Stimulated activated CD4-positive, alpha-beta T cell treated with anti-CD3 and anti-CD28 coated beads, Interleukin-1b, Interleukin-23, amount 100 ng/mL, for 4 hours (primary cell): Measurements from ENCODE around the gene DDAH2.

Experiments
- DNase-seq, 2 donors: peaks; one replicate each; pipeline ENCODE4 v3.0.0-alpha.2; 2020; ENCODE audit warnings: low read depth in 2 of 2

Gene DDAH2

DNA sequence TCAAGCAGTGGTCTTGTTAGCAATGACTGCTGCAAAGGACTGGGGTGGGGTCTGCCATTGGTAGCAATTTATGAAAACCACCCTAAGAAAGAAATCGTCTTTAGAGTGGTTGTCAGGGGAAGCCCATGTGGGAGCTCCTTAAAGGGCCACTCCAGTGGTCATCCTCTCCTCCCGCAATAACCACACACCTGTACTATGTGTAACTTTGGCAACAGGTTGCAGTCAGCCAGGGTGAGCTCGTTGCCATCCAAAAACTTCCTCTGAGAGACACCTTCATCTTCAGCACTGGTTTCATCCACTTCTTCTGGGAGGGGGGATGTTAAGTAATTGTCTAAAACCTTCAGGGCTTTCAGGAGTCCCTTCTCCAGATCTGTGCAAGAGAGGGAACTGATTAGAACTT lies 2.9 kb upstream of the DDAH2 start:
- DNase-seq, result no peak

DNA sequence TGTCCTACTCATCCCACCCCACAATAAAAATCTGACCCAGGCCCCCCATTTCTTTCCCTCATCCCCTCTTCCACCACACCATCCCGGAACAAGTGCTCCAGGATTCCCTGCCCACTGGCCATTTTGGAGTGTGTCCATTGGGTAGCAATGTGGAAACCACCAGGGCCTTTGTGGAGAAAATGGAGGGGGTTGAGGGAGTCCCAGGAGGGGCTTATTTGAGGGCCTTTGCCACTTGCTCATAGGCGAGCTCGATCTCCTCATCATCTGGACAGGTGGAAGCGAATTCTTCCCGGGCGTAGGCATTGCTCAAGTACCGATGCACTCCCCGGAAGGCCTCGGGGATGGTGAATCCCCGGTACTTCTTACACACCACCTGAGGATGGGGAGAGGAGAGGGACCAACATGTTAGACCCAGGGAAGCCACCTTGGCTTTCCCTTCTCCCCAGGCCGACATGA lies 1.6 kb upstream of the DDAH2 start:
- no peak for DNase-seq

DNA sequence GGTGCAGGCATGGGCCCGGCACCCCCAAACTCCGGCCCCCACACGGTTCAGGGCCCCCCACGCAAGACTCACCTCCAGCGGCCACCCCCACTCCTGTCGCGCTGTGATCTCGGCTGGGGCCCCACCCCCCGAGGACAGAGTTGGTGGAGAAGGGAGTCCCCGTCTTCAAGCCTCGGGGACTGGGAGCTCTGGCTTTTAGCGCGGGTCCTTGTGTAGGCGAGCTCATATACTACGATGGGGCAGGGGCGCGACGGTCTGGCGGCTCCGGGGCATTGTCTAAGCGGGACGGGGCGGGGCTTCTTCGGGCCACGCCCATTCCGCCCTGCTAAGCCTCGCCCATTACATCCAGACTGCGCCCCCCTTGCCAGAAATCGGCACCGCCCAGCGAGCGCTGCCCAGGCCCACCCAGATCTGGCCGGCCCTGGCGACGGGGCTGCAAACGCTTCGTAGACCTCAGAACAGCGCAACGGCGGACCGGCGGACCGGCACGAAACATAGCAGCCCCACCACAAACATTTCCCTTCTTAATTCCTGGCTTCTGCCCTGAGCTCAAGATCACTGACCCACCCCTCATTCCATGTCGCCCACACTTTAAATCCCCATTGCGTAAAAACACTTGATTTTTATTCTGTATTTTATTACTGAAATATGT lies 1.0 kb upstream of the DDAH2 start:
- peak; percentile 50 to 58 for DNase-seq

DNA sequence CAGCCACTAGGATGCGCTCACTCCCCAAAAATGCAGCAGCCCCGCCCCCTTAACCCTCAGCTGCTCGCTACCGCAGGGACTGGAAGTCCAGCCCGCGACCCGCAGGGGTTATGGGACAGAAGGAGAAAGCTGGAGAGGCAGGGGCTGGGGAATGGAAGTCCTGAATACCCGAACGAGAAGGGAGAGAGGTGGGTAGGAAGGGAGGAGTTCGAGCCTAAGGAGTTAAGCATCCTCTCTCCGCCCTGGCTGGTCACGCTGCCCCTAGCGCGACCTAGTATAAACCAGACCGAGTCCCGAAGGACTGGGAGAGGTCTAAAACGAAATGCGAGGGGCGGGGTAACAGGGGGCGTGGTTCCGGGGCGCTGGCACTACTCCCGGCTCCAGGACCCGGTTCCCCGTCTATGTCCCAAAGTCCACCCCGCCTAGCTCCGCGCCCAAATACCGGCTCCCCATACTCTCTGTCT lies 448 bp upstream of the DDAH2 start:
- peak; percentile 70 to 72 for DNase-seq

DNA sequence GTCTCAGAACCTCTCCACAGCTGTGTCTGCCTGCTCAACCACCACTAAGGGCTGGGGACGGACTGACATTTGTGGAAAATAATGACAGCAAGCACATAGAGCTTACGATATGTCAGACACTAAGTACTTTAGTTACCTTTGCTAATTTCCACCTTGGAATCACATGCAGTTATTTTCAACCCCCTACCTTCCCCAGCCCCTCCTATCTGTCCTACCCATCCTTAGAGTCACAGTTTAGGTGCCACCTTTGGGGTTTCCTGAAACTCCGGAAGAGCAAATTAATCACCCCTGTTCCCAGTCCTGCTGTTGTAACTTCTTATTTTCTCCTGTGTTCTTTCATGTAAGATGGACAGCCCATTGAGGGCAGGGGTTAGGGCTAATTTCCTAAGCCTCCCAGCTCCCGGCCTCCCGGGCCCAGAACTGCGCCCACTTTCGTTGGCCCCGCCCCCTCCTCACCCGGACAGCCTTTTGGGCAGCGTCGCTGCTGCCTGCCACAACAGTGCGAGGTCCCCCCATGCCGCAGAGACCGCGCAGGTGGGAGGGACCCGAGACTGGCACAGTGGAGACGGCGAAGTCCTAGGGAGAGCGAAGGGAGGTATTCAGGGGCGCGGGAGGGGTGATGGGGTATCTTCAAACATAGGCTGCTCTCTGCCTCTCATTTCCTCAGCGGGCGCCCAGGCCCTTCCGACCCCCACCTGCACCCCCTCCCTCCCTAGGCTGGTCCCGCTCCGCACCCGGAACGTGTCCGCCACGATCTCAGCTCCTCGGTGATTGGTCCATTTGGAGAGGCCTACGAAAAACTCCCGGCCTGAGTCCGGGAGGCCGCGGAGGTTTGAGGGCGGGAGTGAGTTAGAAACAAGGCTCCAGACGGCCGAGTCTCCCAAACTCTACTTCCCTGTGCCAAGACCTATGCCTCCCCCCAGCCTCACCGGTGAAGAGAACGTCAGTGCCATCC lies 1.1 kb downstream of the DDAH2 start:
- no peak for DNase-seq

DNA sequence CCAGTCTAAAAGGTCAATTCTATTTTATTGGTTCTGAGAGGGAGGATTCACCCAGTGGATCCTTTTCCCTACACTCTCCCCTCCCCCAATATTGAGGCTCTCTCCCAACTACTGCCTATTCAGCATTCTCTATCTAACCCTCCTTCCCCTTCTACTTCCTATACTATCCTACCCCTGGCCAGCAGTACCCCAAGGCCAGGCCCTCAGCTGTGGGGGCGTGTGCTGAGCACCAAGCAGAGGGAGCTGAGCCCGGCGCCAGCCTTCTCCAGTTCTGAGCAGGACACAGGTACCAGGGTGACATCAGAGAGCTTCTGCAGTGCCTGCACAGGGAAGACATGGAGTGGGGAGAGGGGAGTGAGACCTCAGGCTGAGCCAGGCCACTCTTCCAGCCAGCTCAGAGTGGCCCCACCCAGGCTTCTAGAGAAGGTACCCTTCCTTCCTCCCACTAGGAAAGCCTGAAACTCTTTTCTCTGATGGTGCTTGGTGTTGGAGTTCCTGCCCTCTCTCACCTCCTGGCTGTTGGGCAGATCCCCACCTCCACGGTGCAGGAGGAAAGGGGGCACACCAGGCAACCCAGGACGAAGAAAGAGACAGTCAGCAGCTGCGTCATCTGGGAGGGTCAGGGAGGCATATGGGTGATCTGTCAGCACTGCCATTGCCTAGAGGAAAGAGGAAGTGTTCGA lies 1.9 kb downstream of the DDAH2 start:
- no peak for DNase-seq

DNA sequence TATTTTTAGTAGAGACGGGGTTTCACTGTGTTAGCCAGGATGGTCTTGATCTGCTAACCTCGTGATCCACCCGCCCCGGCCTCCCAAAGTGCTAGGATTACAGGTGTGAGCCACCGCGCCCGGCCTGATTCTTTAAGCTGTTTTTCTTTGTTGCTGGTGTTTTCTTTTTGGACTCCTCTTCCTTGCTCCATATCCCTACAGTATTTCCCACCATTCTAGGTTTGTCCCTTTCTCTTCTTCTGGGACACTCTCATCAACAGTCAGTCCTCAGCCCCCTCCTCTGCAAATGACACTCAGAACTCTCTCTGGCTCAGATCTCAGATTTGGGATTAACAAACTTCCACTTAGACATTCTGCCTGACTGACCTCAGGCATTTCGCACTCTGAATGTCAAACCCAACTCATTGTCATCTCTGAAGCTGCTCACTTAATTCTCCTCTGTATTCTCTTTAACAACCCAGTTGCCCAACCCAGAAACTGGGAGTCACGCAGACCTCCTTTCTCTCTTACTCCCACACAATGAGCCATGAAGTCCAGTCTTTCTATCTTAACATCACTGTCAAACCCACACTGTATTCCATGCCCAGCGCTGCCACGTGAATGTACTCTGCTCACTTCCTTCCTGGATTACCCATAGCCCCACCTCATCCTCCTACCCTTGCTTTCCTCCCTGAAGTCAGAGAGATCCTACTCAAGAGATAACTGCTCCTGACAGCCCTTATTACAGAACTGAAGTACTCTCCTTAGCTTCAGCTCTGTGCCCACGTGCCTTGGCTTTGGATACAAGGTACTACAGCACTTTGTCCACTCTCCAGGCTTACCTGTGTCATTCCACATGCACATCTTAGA lies 3.4 kb downstream of the DDAH2 start:
- DNase-seq, result no peak

DNA sequence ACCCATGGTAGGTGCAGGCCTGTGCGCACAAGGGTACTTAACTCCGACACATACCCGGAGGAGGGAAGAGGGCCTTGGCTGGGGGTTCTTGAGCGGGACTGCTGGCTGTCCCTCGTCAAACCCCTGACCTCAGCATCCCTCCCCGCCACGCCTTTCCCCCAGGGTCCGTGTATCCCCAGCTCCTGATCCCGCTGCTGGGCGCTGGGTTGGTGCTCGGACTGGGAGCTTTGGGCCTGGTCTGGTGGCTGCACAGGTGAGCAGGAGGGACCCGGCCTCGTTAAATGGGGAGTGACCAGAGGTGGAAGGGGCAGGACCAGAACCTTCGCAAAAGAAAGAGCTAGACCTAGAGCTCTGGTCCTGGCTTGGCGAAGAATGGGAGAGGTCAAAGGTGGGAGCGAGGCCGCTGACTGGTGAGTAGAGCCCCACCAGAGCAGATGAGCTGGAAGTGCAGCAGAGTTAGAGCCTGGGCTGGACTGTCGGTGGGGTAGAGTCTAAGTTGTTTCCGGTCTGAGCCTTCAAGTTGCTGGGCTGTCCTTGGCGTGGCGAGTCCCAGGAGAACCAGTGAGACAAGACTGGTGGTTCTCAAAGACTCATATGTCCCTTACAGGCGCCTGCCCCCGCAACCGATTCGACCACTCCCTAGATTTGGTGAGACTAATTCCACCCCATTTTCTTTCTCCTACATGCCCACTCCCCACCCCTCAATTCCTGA lies 5.0 kb downstream of the DDAH2 start:
- DNase-seq, result no peak

DNA sequence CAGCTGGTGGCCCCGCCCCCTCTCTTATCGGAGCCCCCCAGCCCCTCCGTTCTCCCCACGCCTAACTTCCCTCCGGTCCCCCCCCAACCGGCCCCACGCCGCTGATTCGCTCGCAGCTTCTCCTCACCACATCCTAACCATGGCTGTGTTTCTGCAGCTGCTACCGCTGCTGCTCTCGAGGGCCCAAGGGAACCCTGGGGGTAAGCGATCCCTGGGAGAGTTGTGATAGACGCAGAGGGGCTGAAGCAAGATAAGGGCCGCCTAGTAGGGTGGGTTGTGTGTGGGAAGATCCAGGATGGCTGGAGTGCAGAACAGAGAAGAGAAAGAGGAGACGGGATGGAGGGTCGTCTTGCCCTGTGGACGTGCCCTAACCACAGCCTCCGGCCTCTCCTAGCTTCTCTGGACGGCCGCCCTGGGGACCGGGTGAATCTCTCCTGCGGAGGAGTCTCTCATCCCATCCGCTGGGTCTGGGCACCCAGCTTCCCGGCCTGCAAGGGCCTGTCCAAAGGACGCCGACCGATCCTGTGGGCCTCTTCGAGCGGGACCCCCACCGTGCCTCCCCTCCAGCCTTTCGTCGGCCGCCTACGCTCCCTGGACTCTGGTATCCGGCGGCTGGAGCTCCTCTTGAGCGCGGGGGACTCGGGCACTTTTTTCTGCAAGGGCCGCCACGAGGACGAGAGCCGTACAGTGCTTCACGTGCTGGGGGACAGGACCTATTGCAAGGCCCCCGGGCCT lies 5.7 kb downstream of the DDAH2 start, which contains the start of gene MPIG6B:
Gene MPIG6B, plus strand, starts transcription at position 129 of the 735 bp plus-strand sequence. Its CDS starts 11 bp downstream, at position 140.
- DNase-seq, result no peak

DNA sequence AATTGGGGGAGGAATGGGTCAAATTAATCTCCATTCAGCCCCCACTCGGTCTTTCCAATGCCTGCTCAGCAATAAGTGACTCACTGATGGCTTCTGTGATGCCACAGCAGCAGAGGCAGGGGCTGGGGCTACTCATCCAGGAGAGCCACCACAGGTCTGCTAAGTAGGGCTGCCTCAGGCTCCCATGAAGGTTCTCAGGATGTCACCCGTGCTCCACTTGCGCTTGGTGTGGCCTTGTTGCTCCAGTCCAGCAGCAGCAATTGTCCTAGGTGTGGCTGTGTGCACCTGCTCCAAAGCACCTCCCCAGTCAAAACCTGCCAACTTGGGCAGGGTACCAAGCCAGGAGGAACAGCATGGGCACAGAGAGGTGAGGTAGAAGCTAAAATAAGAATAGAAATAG lies 6.9 kb downstream of the DDAH2 start:
- DNase-seq, result no peak

DNA sequence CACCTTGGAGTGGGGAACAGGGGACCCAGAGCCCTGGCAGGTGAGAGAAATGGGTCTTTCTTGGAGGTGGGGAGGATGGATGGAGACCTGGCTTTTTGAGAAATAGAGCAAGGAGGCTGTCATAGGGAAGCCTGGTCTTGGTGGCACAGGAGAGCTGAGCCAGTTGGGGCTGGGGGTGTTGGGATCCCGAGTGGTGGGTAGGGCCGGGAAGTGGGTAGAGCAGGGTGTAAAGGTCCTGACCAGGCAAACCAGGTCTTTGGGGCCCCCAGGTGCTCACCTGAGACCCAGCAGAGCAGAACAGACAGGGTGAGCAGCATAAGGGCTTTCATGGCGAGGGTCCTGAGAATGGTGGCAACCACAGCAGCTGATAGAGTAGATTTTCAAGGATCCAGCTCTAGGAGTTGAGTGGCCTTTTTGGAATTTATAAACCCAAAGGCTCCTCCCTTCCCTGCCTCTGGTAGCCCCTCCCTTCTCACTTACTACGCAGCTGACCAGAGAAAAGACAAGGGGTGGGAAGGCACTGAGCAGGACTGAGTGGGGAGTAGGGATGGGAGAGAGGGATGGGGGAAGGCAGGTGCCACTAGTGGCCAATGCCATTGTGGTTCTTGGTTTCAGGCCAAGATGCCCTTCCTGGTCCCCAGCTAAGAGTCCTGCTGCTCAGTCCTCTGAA lies 7.6 kb downstream of the DDAH2 start, which contains the start of gene LY6G6C:
Gene LY6G6C, minus strand, starts transcription at position 396 of the 670 bp plus-strand sequence. Its CDS starts 67 bp downstream, at position 329.
- no peak for DNase-seq

DNA sequence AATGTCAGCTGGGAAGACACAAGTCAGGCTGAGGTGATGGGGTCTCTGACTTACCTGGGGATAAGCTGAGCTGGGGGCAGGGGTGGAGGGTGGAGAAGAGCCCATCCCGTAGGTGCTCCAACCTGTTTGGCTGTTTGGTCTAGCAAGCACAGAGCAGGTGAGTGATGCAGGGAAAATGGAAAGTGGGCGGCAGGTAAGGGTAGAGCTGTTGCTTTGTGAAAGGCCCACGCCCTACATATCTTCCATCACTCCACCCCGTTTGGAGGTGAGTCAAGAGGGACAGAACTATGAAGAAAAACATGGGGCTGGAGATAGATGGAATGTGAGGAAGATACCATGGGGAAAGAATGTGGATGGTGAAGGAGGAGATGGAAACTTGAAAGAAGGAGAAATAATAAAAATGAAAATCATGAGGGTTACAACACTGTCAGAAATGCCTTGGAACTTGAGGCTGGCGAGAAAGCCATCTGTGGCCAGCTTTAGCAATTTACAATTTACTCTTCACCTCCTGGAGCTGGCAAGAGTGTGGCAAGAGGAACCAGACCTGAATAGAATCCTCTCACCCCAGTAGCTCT lies 8.8 kb downstream of the DDAH2 start:
- no peak for DNase-seq

DNA sequence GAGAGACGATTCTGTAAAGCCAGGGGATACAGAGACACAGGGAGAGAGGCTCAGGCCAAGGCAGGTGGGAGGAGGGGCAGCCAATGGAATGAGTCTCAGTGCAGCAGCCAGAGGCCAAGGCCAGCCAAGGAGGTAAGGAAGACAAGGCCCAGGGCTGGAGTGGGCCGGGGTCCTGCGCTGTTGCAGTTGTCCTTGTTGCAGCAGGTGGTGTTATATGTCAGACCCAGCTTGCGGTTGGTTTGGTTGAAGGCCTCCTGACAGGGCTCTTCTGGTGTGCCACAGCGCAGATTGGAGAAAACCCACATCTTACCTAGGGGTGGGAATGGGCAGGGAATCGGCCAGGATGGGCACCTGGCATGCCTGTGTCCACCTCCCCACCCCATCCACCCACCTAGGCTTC lies 10.1 kb downstream of the DDAH2 start:
- no peak for DNase-seq

DNA sequence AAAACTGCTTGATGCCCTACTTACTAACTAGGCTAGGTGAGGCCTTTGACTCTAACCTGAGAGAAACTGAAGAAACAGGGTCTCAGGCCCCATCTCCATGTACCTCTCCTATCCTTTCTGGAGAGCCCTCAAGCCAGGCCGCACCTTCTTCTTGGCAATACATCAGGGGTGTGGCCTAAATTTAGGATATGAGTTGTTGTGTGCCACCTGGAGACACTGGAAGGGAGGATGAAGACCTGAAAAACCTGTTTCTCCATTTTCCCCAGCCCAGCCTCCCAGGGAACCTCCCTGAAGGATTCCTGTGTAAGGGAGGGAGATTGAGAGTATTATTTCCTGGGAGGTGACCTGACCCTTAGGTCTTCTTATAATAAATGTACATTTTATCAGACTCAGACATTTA lies 10.8 kb downstream of the DDAH2 start:
- no peak for DNase-seq

DNA sequence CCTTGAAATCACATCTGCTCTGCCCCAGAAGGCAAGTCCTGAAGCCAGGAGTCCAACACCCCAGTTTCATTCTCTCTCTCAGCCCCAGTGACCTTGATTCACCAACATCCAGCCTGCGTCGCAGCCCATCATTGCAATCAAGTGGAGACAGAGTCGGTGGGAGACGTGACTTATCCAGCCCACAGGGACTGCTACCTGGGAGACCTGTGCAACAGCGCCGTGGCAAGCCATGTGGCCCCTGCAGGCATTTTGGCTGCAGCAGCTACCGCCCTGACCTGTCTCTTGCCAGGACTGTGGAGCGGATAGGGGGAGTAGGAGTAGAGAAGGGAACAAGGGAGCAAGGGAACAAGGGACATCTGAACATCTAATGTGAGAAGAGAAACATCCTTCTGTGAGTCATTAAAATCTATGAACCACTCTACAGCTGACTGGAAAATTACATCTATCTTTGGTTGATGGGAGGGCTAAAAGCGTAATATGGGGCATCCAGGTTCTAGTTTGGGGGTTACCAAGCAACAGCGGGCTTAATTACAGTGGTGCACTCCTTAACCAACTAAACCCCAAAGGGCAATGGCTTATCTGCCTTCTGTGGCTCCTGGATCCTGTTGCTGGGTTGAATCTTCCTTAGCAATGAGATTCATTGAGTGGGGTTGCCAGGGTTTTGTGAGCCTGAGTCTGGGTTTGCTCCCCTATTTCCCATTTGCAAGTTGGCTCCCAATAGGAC lies 11.4 kb downstream of the DDAH2 start:
- DNase-seq, result no peak

DNA sequence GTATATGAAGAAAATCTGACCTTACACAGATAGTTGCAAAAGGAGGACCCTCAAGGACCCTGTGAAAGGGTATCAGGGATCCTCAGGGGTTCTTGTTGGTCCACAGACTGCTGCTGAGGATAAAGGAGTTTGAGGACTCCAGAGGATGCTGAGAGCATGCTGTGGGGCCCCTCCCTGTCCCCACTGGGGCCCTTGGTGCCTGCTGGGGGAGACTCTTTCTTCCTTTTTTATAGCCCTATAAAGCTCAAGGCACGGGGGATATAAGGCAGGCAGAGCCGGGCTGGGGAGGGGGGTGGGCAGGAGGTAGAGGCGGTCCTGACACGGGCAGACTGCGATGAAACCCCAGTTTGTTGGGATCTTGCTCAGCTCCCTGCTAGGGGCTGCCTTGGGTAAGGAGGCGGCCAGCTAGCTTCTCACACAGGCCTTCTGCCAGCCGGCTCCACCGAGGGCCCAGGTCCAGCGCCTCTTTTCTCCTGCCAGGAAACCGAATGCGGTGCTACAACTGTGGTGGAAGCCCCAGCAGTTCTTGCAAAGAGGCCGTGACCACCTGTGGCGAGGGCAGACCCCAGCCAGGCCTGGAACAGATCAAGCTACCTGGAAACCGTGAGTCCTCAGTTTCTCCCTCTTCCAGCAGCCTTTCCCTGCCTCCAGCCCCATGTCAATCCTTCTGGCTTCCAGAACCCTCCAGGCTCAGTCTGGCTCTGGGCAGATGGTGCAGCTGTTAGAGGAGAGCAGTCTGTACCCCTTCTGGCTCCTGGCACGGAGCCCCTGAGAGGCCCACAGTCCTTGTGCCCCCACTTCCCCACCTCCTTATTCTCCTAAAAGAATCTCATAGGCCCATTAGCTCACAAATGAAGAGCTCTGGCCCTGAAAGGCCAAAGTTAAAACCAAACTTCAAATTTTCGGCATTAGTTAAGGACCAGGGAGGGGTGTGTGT lies 13.8 kb downstream of the DDAH2 start, which contains the start of gene LY6G6D:
Gene LY6G6D, plus strand, starts transcription at position 327 of the 937 bp plus-strand sequence. Its CDS starts 8 bp downstream, at position 335.
- DNase-seq, result no peak
